Activated CD4-positive, alpha-beta T cell treated with anti-CD3 and anti-CD28 coated beads for 36 hours (primary cell): ENCODE measurements around the gene NUP188. TPM values are rescaled to one million over a fixed set of nuclear protein-coding genes. Genes with fewer than 3 reads are reported as not detected.

Experiments
- ATAC-seq: fragments of 200-7000 bp; cut with Tn5 transposase; one replicate; pipeline ENCODE4 v1.10.0; 2021; ENCODE audit warnings: mild to moderate bottlenecking, moderate library complexity
- CTCF ChIA-PET: fragments of 350-600 bp; sonication (Branson Sonifier 250); formaldehyde crosslinking; loops from one replicate; lab custom pipeline; 2021; ENCODE audit warnings: antibody characterized with exemption; lab: Charles Lee
- POLR2A ChIA-PET: fragments of 350-600 bp; sonication (Branson Sonifier 250); formaldehyde crosslinking; loops from one replicate; lab custom pipeline; 2021; ENCODE audit warnings: antibody characterized with exemption, inconsistent platforms; lab: Charles Lee
- DNase-seq: peaks from one replicate; pipeline ENCODE4 v3.0.0-alpha.2; 2020
- H3K27ac Mint-ChIP-seq: one replicate; pipeline ENCODE4 v1.8.0; 2021; ENCODE audit warnings: mixed read lengths
- H3K27me3 Mint-ChIP-seq: one replicate; pipeline ENCODE4 v1.8.0; 2021; ENCODE audit warnings: mixed read lengths
- H3K36me3 Mint-ChIP-seq: one replicate; pipeline ENCODE4 v1.8.0; 2021; ENCODE audit warnings: low read depth, mixed read lengths
- H3K4me1 Mint-ChIP-seq: one replicate; pipeline ENCODE4 v1.8.0; 2021; ENCODE audit warnings: mixed read lengths
- H3K4me3 Mint-ChIP-seq: one replicate; pipeline ENCODE4 v1.8.0; 2021; ENCODE audit warnings: mild to moderate bottlenecking, moderate library complexity, mixed read lengths
- H3K9me3 Mint-ChIP-seq: one replicate; pipeline ENCODE4 v1.8.0; 2021; ENCODE audit warnings: low read depth, mixed read lengths
- intact Hi-C, 2 experiments: fragments of 100-400 bp; cut with DNase I in 1 of 2; cut with micrococcal nuclease in 1 of 2; formaldehyde crosslinking; loops; one replicate each; pipeline versions ENCODE4 v1.14.2 to v1.15.1; 2022 to 2024; cut with DNase I, micrococcal nuclease
- total RNA-seq, 2 experiments: library from RNA; stranded (reverse); gene quantifications; one replicate each; pipeline ENCODE4 v1.2.3, GENCODE V29; 2021

The NUP188 gene
- total RNA-seq, 2 experiments from 2014 or later = 102 to 124 TPM

DNA sequence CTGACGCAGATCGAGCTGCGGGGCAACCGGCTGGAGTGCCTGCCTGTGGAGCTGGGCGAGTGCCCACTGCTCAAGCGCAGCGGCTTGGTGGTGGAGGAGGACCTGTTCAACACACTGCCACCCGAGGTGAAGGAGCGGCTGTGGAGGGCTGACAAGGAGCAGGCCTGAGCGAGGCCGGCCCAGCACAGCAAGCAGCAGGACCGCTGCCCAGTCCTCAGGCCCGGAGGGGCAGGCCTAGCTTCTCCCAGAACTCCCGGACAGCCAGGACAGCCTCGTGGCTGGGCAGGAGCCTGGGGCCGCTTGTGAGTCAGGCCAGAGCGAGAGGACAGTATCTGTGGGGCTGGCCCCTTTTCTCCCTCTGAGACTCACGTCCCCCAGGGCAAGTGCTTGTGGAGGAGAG, 31.3 kb upstream of the NUP188 start:
- Mint-ChIP-seq H3K4me1 (peaks cover 36% of the 10 kb centered on the region), H3K27ac (no peak overlapping the region), H3K4me3 (no peak overlapping the region), H3K36me3 (peaks cover 30% of the 10 kb centered on the region), H3K9me3 (no peaks in the 10 kb centered on the region), H3K27me3 (no peaks in the 10 kb centered on the region)
- ATAC-seq (no peak), DNase-seq (no peak)
- intact Hi-C loops = no loop called here
- POLR2A ChIA-PET = interaction anchor here (0.5 kb wide), 1 partner anchor 22 kb away, joined by 5 read pairs; no protein-coding TSS in a partner anchor
- CTCF ChIA-PET = interaction anchor here (0.6 to 1.8 kb wide), 4 partner anchors 12 to 519 kb away, joined by 3 to 8 read pairs (median 5); no protein-coding TSS in a partner anchor

DNA sequence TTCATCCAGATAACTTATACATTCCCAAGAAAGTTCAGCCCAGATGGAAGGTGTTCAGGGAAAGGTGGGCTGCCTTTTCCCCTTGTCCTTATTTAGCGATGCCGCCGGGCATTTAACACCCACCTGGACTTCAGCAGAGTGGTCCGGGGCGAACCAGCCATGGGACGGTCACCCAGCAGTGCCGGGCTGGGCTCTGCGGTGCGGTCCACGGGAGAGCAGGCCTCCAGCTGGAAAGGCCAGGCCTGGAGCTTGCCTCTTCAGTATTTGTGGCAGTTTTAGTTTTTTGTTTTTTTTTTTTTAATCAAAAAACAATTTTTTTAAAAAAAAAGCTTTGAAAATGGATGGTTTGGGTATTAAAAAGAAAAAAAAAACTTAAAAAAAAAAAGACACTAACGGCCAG, 30.8 kb upstream of the NUP188 start:
- POLR2A ChIA-PET = no interaction called here
- peaks cover 30% of the 10 kb centered on the region for H3K36me3 Mint-ChIP-seq
- intact Hi-C loops = no loop called here
- H3K4me3 Mint-ChIP-seq = no peak overlapping the region
- no peak overlapping the region for H3K27ac Mint-ChIP-seq
- peaks cover 31% of the 10 kb centered on the region for H3K4me1 Mint-ChIP-seq
- H3K9me3 Mint-ChIP-seq = no peaks in the 10 kb centered on the region
- CTCF ChIA-PET = interaction anchor here (1.2 kb wide), 1 partner anchor 345 kb away, joined by 3 read pairs; no protein-coding TSS in a partner anchor
- H3K27me3 Mint-ChIP-seq = no peaks in the 10 kb centered on the region
- no peak for DNase-seq
- ATAC-seq = no peak

DNA sequence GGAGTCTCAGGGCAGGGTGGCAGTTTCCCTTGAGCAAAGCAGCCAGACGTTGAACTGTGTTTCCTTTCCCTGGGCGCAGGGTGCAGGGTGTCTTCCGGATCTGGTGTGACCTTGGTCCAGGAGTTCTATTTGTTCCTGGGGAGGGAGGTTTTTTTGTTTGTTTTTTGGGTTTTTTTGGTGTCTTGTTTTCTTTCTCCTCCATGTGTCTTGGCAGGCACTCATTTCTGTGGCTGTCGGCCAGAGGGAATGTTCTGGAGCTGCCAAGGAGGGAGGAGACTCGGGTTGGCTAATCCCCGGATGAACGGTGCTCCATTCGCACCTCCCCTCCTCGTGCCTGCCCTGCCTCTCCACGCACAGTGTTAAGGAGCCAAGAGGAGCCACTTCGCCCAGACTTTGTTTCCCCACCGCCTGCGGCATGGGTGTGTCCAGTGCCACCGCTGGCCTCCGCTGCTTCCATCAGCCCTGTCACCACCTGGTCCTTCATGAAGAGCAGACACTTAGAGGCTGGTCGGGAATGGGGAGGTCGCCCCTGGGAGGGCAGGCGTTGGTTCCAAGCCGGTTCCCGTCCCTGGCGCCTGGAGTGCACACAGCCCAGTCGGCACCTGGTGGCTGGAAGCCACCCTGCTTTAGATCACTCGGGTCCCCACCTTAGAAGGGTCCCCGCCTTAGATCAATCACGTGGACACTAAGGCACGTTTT, 30.2 kb upstream of the NUP188 start:
- no peak overlapping the region for H3K27ac Mint-ChIP-seq
- H3K9me3 Mint-ChIP-seq = no peaks in the 10 kb centered on the region
- H3K36me3 Mint-ChIP-seq = peaks cover 26% of the 10 kb centered on the region
- H3K27me3 Mint-ChIP-seq = no peaks in the 10 kb centered on the region
- DNase-seq (no peak), ATAC-seq (no peak)
- H3K4me1 Mint-ChIP-seq = peaks cover 28% of the 10 kb centered on the region
- no peak overlapping the region for H3K4me3 Mint-ChIP-seq
- CTCF ChIA-PET = no interaction called here
- intact Hi-C loops = no loop called here
- POLR2A ChIA-PET = no interaction called here

DNA sequence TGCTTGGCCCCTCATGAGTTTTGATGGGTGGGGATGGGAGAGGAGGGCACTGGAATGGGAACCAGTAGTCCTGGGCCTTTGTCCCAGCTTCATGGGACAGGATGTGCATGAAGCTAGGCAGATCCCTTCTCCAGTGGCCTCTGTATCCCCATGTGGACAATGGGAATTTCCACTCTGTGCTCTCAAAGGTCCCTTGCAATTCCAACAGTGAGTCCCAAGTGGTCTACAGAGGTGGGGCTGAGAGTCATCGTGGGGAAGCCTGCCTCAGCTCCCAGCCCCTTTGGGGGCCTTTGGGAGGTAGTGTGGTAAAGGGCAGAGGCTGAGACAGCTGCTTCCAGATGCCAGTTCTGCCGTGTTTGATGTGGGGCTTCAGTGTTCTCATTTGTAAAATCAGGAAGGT, 28.6 kb upstream of the NUP188 start:
- ATAC-seq = no peak
- DNase-seq = no peak
- H3K4me1 Mint-ChIP-seq = peaks cover 11% of the 10 kb centered on the region
- H3K9me3 Mint-ChIP-seq = no peaks in the 10 kb centered on the region
- CTCF ChIA-PET = interaction anchor here (0.9 to 1.0 kb wide), 2 partner anchors 8 to 9 kb away, joined by 3 read pairs; no protein-coding TSS in a partner anchor
- H3K27me3 Mint-ChIP-seq = no peaks in the 10 kb centered on the region
- peaks cover 18% of the 10 kb centered on the region for H3K36me3 Mint-ChIP-seq
- no peak overlapping the region for H3K4me3 Mint-ChIP-seq
- no peak overlapping the region for H3K27ac Mint-ChIP-seq
- POLR2A ChIA-PET = no interaction called here
- intact Hi-C loops = no loop called here

DNA sequence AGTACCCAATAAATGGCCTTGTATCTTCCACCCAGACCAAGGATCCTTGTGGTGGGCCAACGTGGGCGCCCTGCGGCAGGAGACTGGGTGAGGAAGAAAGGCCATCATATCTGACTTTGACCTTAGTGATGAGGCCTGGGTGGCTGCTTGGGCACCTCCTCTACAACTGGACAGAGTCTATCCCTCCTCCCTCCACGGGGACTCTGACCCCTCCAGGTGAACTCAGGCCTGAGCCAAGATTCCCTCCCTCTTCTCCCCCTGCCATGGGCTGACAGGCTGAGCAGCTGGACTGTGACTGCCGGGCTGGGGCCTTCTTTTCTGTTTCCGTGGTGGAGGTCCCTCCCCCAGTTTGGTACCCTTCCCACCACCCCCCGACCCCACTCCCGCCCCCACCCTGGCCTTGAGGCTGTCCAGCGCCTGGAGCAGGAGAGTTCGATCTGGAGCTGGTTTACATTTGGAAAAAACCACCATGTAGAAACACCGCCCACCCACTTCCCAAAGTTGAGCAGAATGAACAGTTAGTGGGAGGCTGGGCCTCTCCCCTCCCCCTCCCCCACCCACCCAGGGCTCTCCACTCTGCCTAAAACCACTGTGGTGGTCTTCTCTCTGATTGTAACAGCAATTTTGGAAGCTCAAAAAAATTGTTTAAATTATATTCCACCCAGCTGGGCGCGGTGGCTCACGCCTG, 28.0 kb upstream of the NUP188 start:
- Mint-ChIP-seq H3K27me3 (no peaks in the 10 kb centered on the region), H3K4me1 (peaks cover 6% of the 10 kb centered on the region), H3K4me3 (no peak overlapping the region), H3K9me3 (no peaks in the 10 kb centered on the region), H3K36me3 (peaks cover 18% of the 10 kb centered on the region), H3K27ac (no peak overlapping the region)
- intact Hi-C loops = no loop called here
- ATAC-seq (no peak), DNase-seq (no peak)
- ChIA-PET POLR2A (no interaction called here), CTCF (no interaction called here)

DNA sequence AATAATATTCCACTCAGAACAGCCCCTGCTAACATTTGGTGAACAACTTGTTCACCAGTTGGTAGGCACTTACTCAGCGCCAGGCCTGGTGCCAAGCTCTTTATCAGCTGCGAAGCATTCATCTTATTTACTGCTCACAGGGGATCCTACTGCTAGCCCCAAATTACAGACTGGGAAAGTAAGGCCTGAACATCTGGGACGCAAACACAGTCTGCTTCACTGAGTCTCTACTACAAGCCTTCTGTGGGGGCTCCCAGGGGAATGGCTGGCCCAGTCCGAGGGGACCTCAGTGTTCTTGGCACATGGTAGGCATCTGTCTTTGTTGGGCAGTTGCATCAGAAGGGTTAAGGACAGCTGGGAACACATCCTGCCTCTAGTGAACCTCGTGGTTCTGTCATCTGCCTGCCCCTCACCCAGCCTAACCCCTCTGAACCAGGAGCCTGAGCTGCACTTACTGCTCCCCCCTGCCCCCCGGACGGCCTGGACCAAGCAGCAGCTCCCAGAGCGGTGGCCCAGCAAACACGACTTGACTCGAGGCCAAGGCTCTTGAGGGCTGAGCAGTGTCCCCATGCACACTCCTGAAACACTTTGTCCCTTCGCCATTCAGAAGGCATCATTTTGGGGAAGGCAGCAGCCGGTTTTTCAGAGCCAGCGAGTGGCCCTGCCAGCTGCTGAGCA, 27.0 kb upstream of the NUP188 start, which contains the start of gene PHYHD1:
Gene PHYHD1 (plus strand): TSS at position 602 of the 678 bp plus-strand sequence. CDS start 1,342 bp downstream, outside the sequence.
- H3K4me3 Mint-ChIP-seq = no peak within 1 kb of the TSS
- no peak for ATAC-seq
- intact Hi-C loops = no loop called here
- H3K9me3 Mint-ChIP-seq = no peaks in the 10 kb centered on the region
- H3K4me1 Mint-ChIP-seq = peaks cover 6% of the 10 kb centered on the region
- ChIA-PET CTCF (no interaction called here), POLR2A (no interaction called here)
- DNase-seq = no peak
- H3K27me3 Mint-ChIP-seq = no peaks in the 10 kb centered on the region
- no peak within 1 kb of the TSS for H3K27ac Mint-ChIP-seq
- peaks cover 15% of the 10 kb centered on the region for H3K36me3 Mint-ChIP-seq

DNA sequence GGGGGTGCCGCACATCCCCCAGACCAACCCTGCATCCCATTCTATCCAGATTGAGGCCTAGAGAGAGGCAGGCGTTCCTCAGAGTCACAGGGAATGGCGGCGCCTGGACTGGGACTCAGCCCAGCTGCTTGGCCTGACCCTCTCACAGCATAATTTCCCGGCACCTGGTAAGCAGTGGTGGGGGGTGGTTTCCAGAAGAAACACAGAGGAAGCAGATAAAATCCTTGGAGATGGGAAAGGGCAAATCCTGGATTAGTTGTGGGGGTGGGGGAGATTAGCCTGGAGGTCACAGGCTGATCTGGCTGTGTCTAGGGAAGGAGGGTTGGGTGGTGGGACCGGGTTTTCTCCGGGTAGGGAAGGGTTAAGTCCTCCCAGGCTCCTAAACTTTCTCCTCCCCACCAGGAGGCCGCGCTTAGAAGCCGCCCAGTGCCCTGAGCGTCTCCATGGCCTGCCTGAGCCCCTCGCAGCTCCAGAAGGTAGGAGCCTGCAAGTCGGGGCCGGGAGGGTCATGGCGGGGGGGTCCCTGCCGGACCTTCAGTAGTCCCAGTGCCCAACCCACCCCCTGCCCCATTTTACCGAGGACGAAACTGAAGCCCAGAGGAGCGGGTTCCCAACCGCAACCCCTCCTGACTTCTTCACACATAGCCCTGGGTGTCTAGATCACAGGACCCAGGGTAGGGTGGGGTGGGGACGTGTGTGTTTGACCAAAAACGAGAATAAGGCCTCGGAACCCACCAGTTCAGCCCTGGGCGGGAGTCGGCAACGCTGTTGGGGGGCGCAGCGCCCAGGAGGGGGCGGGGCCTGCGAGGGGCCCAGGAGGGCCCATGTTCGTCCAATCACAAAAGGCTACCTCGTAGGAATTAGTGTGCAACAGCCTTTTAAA, 25.4 kb upstream of the NUP188 start:
- DNase-seq = no peak
- CTCF ChIA-PET = interaction anchor here (0.6 to 0.9 kb wide), 3 partner anchors 58 to 501 kb away, joined by 3 to 4 read pairs (median 3); no protein-coding TSS in a partner anchor
- Mint-ChIP-seq H3K9me3 (no peaks in the 10 kb centered on the region), H3K27me3 (no peaks in the 10 kb centered on the region), H3K4me1 (peaks cover 7% of the 10 kb centered on the region), H3K4me3 (no peak overlapping the region), H3K27ac (no peak overlapping the region), H3K36me3 (peaks cover 8% of the 10 kb centered on the region)
- peak; percentile 58 for ATAC-seq
- POLR2A ChIA-PET = no interaction called here
- intact Hi-C loops = no loop called here

DNA sequence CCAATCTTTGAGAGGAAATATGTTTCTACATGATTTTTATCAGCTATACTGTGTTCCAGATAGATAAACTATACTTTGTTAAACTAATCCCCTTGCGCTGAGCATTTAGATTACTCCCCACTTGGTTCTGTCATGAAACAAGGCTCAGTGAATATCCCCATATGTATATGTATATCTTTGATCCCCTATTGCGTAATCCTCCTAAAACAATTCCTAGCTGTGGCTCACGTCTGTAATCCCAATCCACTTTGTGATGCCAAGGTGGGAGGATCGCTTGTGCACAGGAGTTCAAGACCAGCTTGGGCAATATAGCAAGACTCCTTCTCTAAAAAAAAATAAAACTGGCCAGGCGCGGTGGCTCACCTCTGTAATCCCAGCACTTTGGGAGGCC, 24.0 kb upstream of the NUP188 start:
- Mint-ChIP-seq H3K4me1 (peaks cover 14% of the 10 kb centered on the region), H3K36me3 (no peaks in the 10 kb centered on the region), H3K27me3 (no peaks in the 10 kb centered on the region), H3K4me3 (no peak overlapping the region), H3K9me3 (no peaks in the 10 kb centered on the region), H3K27ac (no peak overlapping the region)
- POLR2A ChIA-PET = no interaction called here
- intact Hi-C loops = no loop called here
- ATAC-seq = no peak
- DNase-seq = no peak
- CTCF ChIA-PET = interaction anchor here (0.7 to 7.5 kb wide), 2 partner anchors 28 to 60 kb away, joined by 3 to 86 read pairs; no protein-coding TSS in a partner anchor

DNA sequence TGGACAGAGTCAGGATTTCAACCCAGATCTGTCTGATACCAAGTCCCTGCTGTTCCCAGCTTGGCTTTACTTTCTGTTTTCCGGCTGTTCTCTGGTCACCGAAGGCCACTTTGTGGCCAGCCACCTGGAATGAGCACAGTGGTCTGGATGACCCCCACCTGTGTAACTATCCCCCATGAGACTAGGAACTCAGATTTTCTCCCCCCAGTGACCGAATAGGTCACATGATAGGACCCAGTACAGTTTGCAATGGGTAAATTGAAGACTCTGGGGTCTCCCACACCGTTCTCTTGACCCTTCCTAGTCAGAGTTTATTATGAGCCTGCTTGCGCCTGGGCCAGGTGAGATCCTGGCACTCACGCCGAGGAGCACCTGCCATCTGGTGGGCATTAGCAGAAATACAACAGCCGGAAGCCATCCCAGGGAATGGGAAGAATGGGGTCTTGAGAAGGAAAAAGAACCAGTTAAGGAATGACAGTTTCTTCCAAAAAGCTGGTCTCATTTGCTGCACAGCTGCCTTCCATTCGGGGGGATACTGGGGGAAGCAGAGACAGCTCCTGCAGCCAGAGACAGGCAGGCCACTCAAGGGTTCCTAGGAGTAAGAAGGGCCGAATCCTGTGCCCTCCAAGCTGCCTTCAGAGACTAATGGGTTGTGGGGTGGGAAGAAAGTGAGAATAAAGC, 19.6 kb upstream of the NUP188 start:
- peak; percentile 81 for ATAC-seq
- Mint-ChIP-seq H3K27ac (peak overlapping the region; percentile 6), H3K9me3 (no peaks in the 10 kb centered on the region), H3K4me1 (peaks cover 9% of the 10 kb centered on the region), H3K4me3 (no peak overlapping the region), H3K27me3 (no peaks in the 10 kb centered on the region), H3K36me3 (no peaks in the 10 kb centered on the region)
- DNase-seq = peak; percentile 73
- CTCF ChIA-PET = interaction anchor here (0.6 to 7.5 kb wide), 32 partner anchors 9 to 1323 kb away, joined by 3 to 86 read pairs (median 4); partner anchors contain the start of genes KYAT1, LRRC8A, PKN3 and SPOUT1
- POLR2A ChIA-PET = interaction anchor here (0.6 kb wide), 1 partner anchor 589 kb away, joined by 3 read pairs; no protein-coding TSS in a partner anchor
- intact Hi-C loops = loop anchor here (1.0 to 5.0 kb wide), 7 partner anchors 46 to 281 kb away; partner anchors contain the start of genes KYAT1 (in 2 of the 2), ENDOG (in 1 of the 2), LRRC8A (in 1 of the 2) and PKN3 (in 1 of the 2)

DNA sequence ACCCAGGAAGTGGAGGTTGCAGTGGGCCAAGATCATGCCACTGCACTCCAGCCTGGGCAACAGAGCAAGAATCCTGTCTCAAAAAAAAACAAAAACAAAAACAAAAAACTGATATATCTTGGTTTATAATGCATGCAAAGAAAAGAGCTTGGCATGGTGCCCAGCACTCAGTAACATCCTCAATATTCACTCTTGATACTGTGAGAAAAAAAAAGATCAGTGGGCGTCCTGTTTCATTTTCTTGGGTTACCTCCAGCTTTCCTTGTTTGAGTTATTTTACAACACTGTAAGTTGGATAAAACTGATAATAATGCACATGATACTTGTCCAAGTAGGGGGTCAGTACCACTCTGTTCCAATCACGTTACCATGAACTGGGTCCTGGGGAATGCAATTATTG, 18.9 kb upstream of the NUP188 start:
- Mint-ChIP-seq H3K36me3 (no peaks in the 10 kb centered on the region), H3K27me3 (no peaks in the 10 kb centered on the region), H3K4me1 (peaks cover 9% of the 10 kb centered on the region), H3K4me3 (no peak overlapping the region), H3K27ac (no peak overlapping the region), H3K9me3 (no peaks in the 10 kb centered on the region)
- ATAC-seq = no peak
- intact Hi-C loops = loop anchor here (1.0 to 5.0 kb wide), 7 partner anchors 46 to 281 kb away; partner anchors contain the start of genes KYAT1 (in 2 of the 2), ENDOG (in 1 of the 2), LRRC8A (in 1 of the 2) and PKN3 (in 1 of the 2)
- ChIA-PET POLR2A (interaction anchor here (0.6 kb wide), 1 partner anchor 202 kb away, joined by 3 read pairs; no protein-coding TSS in a partner anchor), CTCF (interaction anchor here (0.6 to 7.5 kb wide), 30 partner anchors 9 to 1320 kb away, joined by 3 to 86 read pairs (median 4); partner anchors contain the start of genes DOLK, KYAT1, LRRC8A and NUP188)
- no peak for DNase-seq
